Parathyroid adenoma (tissue), 2 donors: ENCODE measurements around the gene GCHFR.

ENCODE experiments used
- H2AFZ ChIP-seq: fragments of 300-600 bp; sonication (generic); one replicate; pipeline ENCODE4 v1.7.0; 2017; ENCODE audit warnings: antibody characterized with exemption, mild to moderate bottlenecking
- H3K27ac ChIP-seq: fragments of 300-600 bp; sonication (generic); one replicate; pipeline ENCODE4 v1.7.0; 2017
- H3K27me3 ChIP-seq: fragments of 300-600 bp; sonication (generic); one replicate; pipeline ENCODE4 v1.7.0; 2017; ENCODE audit warnings: low read length; ENCODE audit not compliant: control insufficient read depth, insufficient read depth
- H3K36me3 ChIP-seq: fragments of 300-600 bp; sonication (generic); one replicate; pipeline ENCODE4 v1.7.0; 2017; ENCODE audit warnings: low read length; ENCODE audit not compliant: control insufficient read depth, insufficient read depth
- H3K4me1 ChIP-seq: fragments of 300-600 bp; sonication (generic); one replicate; pipeline ENCODE4 v1.7.0; 2017; ENCODE audit warnings: control low read depth
- H3K4me2 ChIP-seq: fragments of 300-600 bp; sonication (generic); one replicate; pipeline ENCODE4 v1.7.0; 2017; ENCODE audit warnings: low read length
- H3K4me3 ChIP-seq: fragments of 300-600 bp; sonication (generic); one replicate; pipeline ENCODE4 v1.7.0; 2017; ENCODE audit warnings: low read depth, low read length
- H3K79me2 ChIP-seq: fragments of 300-600 bp; sonication (generic); one replicate; pipeline ENCODE4 v1.7.0; 2017; ENCODE audit warnings: control low read depth
- H3K9ac ChIP-seq: fragments of 300-600 bp; sonication (generic); one replicate; pipeline ENCODE4 v1.7.0; 2017; ENCODE audit warnings: mild to moderate bottlenecking
- H3K9me3 ChIP-seq: fragments of 300-600 bp; sonication (generic); one replicate; pipeline ENCODE4 v1.7.0; 2017; ENCODE audit warnings: low read length; ENCODE audit not compliant: control insufficient read depth
- CTCF ChIP-seq: fragments of 300-600 bp; sonication (generic); IDR thresholded peaks from one replicate; pipeline ENCODE4 v1.7.0; 2017; ENCODE audit warnings: antibody characterized with exemption, mild to moderate bottlenecking
- donor health status: primary hyperparathyroidism.

The GCHFR gene

GRCh38 chr15:40766194-40766815 lies 2.4 kb downstream of the GCHFR start:
- TF ChIP-seq CTCF: no peak
- Histone ChIP-seq H3K79me2 (no peaks in the 10 kb centered on the region), H3K27me3 (no peaks in the 10 kb centered on the region), H3K27ac (no peak overlapping the region), H3K4me2 (no peak overlapping the region), H3K4me1 (peaks cover 3% of the 10 kb centered on the region), H3K36me3 (no peaks in the 10 kb centered on the region), H3K9ac (no peak overlapping the region), H2AFZ (no peak overlapping the region), H3K4me3 (no peak overlapping the region), H3K9me3 (no peaks in the 10 kb centered on the region)

DNA sequence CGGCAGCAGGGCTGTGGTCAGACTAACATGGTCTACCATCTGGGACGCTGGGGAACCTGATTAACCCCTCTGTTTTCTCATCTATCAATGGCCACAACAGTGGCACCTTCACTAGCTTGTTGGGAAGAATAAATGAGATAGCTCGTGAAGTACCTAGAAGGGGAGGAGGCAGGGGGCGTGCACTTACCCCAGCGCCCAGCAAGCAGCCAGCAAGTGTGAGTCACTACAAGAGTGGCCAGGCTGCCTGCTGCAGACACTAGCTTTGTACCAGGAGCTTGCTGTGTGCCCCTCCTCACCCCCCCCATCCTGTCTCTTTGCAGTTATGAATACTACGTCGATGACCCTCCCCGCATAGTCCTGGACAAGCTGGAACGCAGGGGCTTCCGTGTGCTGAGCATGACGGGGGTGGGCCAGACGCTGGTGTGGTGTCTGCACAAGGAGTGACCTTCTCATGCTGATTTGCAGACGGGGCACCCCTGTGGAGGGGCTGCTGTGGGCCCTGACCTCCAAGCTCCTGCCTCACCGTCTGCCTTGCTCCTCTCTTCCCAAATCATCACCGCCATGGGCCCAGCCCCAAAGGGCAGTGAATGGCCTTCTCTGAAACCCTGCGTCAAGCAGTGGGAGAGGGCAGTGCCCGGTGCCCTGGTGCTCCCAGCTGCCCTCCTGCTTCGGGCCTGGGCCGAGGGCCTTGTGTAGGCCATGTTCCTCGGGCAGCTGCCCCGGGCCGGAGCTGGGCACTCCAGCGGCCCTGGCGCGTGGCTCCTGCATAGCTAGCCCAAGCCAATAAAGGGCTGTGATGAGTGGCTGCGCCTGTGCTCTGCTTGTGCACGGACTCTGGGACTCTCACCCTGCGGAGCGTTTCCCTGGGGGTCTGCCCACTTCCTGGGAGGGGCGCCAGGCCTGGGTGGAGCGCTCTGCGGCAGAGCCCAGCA lies 3.3 kb downstream of the GCHFR start:
- Histone ChIP-seq H2AFZ (no peak overlapping the region), H3K27ac (no peak overlapping the region), H3K79me2 (no peaks in the 10 kb centered on the region), H3K9ac (no peak overlapping the region), H3K4me2 (no peak overlapping the region), H3K27me3 (no peaks in the 10 kb centered on the region), H3K36me3 (no peaks in the 10 kb centered on the region), H3K4me3 (no peak overlapping the region), H3K9me3 (no peaks in the 10 kb centered on the region), H3K4me1 (peaks cover 3% of the 10 kb centered on the region)
- TF ChIP-seq CTCF: no peak

DNA sequence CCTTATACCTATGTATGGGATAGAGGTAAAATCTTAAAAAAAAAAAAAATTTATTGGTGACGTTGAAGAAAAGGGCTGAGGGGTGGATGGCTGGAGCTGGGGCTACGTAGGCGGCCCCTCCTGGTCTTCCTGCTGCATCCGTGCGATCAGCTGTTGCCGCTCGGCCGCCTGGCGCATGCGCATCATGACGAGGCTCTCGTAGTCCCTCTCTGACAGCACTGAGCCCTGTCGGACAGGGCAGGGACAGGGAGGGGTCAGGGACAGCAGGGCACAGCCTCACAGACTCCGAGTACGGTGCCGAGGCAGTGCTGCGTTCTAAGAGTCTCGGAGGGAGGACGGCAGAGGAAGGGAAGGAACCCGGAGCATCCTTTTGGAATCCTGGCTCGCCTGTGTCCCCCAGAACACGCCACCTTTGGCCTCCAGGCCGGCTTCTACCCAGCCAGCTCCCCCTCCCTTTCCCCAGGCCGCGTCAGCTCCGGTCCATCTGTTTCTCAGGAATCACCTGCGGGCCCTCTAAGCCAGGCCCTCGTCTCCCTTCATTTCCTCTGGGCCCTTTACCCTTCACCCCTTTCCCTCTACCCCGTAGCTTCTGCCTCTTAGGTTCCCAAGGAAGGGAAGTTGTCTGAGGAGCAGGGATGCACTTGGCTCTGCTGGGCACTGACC lies 4.1 kb downstream of the GCHFR start:
- Histone ChIP-seq H3K9me3 (no peaks in the 10 kb centered on the region), H3K4me2 (no peak overlapping the region), H3K4me3 (no peak overlapping the region), H2AFZ (no peak overlapping the region), H3K9ac (no peak overlapping the region), H3K79me2 (no peaks in the 10 kb centered on the region), H3K27me3 (no peaks in the 10 kb centered on the region), H3K27ac (no peak overlapping the region), H3K4me1 (peaks cover 3% of the 10 kb centered on the region), H3K36me3 (no peaks in the 10 kb centered on the region)
- no peak for TF ChIP-seq CTCF

DNA sequence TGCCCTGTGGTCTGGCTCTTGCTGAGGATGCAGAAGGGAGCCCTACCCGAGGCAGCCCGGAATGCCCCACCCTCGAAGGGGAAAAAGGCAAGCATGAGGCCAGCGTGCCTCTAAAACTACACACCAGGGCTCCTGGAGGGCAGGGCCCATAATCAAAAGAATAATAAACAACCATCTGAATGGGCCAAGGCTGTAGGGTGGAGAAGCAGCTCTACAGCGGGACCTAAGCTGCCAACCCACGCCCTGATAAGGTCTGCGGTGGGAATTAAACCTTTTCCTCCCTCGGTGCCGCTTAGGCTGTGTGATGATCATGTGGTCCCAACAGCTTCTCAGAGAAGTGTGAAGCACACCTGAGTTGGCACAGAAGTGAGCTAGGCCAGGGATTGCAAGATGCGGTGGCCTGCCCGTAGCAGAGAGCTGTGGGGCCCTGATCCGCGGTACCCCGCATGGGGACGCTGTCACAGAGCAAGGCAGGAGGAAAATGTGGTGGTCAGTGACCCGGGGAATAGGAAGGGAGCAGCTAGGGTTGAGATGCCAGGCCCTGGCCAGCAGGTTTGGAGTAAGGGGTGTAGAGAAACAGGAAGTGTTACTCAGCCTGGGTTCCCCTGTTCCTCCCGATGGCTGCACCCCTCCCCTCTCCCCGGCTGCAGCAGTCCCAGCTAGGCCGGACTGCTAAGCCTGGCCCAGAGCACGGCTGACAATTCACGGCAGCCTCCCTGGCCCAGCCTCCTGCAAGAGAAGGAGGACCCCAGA lies 4.8 kb downstream of the GCHFR start:
- Histone ChIP-seq H3K79me2 (no peaks in the 10 kb centered on the region), H3K27me3 (no peaks in the 10 kb centered on the region), H3K9me3 (no peaks in the 10 kb centered on the region), H3K36me3 (no peaks in the 10 kb centered on the region), H3K9ac (no peak overlapping the region), H3K4me1 (peaks cover 3% of the 10 kb centered on the region), H3K4me2 (no peak overlapping the region), H3K27ac (no peak overlapping the region), H3K4me3 (no peak overlapping the region), H2AFZ (no peak overlapping the region)
- TF ChIP-seq CTCF: no peak
